Activated CD8-positive, alpha-beta memory T cell treated with anti-CD3 and anti-CD28 coated beads for 4 hours (primary cell): ENCODE measurements around the gene BPTF.
"Not testable (repeated sequence)": the region's sequence is repeated elsewhere in the genome, so short reads cannot be mapped to it uniquely, and the experiment has no call there.

Source experiments
- DNase-seq, 2 donors: peaks; one replicate each; pipeline ENCODE4 v3.0.0-alpha.2; 2020; ENCODE audit warnings: low read depth in 2 of 2

Gene BPTF

DNA sequence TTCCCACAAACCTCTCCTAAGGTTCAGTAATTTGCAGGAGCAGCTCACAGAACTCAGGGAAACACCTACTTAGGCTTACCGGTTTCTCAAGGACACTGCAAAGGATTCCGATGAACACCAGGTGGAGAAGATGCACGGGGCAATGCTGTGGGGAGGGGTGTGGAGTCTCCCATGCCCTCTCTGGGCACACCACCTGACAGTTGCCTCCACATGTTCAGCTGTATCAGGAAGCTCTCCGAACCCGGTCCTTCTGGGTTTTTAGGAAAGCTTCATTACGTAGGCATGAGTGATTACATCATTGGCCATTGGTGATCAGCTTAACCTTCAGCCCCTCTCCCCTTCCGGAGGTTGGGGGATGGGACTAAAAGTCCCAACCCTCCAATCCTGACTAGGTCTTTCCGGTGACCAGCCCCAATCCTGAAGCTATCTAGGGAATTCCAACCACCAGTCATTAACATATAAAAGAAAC, 149.3 kb downstream of the BPTF start:
- no peak for DNase-seq

DNA sequence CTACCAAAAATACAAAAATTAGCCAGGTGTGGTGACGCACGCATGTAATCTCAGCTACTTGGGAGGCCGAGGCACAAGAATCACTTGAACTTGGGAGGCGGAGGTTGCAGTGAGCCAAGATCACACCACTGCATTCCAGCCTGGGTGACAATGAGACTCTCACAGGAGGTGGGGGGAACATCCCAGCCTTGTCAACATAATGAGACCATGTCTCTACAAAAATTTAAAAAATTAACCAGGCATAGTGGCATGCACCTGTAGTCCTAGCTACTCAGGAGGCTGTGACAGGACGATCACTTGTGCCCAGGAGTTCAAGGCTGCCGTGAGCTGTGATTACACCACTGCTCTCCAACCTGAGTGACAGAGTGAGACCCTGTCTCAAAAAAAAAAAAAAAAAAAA, 151.0 kb downstream of the BPTF start:
- not testable (repeated sequence) for DNase-seq

GRCh38 chr17:67980456-67980855, 155.2 kb downstream of the BPTF start:
- DNase-seq = no peak

DNA sequence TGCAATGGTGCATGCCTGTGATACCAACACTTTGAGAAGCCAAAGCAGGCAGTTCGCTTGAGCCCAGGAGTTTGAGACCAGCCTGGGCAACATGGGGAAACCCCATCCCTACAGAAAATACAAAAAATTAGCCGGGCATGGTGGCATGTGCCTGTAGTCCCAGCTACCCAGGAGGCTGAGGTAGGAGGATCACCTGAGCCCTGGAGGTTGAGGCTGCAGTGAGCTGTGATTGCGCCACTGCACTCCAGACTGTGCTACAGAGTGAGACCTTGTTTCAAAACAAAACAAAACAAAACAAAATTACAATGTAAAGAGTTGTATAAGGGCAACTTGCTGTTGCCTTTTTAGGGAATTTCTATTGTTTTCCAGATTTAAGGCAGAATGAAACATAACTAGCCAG, 155.6 kb downstream of the BPTF start:
- not testable (repeated sequence) for DNase-seq

- no peak for DNase-seq
Measured at GRCh38 chr17:67982034-67982640, 156.8 kb downstream of the BPTF start.

- DNase-seq = no peak
Measured at GRCh38 chr17:67982686-67983382, 157.5 kb downstream of the BPTF start.

- no peak for DNase-seq
Measured at GRCh38 chr17:67983383-67983688, 158.0 kb downstream of the BPTF start.

DNA sequence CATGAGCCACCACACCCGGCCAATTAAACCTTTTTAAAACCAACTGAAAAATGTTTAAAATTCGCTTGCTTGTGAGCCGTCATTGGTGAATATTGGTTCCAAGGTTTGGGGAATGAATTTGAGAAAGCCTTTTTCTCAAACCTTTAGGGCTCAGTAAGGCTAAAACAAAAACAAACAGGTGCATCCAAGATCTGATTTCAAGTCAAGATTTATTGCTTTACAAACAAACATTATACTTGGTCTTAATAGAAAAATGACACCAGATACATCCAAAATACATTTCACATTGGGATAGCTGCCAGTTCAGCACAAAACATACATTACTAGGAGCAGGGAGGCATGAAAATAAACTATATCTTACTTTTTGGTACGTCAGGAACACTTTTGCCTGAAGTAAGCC, 165.6 kb downstream of the BPTF start:
- DNase-seq = no peak

DNA sequence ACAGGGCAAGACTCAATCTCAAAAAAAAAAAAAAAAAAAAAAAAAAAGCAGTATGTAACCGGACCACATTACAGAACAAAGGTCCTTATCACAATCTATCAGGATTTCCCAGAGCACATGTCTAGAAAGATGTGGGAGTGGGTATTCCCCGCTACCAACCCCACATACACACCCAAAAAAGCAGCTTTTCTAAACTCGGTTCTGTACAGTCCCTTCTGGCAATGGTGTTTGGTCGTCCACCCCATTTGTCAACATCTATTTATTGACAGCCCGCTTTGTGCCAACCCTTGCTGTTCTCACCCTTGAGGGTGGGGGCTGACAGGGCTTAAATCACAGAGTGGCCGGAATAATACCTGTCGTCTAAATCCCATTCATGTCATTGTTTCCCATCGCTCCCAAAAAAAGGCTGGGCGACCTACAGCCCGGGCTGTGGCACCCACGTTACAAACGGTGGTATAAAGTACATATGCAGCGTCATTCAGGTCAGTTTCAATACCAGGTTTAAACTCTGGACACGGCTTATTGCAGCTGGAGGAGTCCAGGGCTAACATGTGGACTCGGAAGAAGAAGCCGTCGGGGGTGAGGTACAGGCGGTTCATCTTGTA, 167.3 kb downstream of the BPTF start:
- DNase-seq = no peak

DNA sequence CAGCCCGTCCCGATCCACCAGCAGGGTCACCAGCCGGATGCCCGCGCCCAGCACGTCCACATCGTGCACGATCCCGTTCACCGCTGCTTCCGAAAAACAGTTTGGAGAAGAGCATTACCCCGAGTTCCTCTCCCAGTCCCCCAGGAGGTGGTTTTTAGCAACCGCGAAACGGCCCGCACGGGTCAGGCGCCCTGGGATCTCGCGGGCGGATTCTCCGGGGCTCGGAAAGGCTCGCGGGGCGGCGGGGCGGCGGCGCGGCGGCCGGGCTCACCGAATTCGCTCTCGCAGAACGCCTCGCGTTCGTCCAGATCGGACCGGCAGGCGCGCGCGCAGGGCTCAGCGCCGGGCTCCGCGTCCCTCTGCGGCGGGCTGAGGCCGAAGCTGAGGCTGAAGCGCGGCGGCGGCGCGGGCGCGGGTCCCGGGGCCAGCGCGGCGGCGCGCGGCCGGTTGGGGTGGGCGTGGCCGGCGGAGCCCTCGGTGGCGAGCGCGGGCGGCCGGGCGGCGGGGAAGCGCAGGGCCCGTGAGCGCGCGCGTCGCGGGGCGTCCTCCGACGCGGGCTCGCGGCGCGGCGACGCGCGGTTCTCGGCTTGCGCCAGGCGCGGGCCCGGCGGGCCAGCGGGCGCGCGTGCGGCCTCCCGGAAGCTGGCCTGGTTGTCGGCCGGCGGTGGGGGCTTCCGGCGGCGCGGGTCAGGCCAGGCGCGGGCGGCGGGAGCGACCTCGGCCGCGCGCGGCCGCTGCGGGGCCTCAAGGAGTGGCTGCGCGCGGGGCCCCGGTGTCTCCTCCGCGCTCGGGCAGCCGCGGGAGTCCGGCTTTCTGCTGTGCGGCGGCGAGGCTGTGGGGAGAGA, 168.1 kb downstream of the BPTF start:
- peak; percentile 32 to 33 for DNase-seq

GRCh38 chr17:67993998-67994361, 168.7 kb downstream of the BPTF start:
- DNase-seq = peak in 1 of 2 donors; percentile 3

GRCh38 chr17:67994817-67995569, 169.7 kb downstream of the BPTF start:
- no peak for DNase-seq

- DNase-seq = no peak
Measured at GRCh38 chr17:67995570-67996263, 170.4 kb downstream of the BPTF start.

DNA sequence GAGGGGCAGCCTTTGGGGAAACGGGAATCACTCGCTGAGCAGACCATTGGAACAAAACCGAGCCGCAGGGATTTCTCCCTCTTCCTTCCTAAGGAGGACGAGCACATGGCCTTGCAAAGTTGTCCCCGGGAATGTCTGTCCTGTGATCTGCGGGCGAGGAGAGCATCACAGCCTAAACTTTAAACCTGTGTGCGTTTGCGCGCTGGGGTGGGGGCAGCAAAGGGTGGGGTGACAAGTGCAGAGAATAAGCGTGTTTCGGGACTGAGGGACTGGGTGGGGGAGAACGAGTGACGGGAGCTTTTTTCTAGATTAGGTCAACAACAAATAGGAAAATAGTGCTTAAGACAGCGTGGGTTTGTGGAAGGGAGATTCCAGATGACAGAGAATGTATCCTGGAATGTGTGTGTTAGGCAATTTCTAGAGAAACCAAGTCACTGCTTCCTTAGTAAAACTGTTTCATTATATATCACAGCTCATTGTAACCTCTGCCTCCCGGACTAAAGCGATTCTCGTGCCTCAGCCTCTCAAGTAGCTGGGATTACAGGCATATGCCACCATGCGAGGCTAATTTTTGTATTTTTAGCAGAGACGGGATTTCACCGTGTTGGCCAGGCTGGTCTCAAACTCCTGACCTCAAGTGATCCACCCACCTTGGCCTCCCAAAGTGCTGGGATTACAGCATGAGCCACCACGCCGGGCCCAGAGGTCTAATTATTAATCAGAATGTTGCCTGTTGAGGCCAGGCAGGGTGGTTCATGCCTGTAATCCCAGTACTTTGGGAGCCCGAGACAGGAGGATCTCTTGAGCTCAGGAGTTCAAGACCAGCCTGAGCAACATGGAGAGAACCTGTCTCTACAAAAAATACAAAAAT, 171.2 kb downstream of the BPTF start, which contains the start of gene C17orf58:
C17orf58 (minus strand) TSS at position 169 of the 871 bp plus-strand sequence. CDS start 271 bp downstream, outside the sequence.
- DNase-seq = not testable (repeated sequence)

DNA sequence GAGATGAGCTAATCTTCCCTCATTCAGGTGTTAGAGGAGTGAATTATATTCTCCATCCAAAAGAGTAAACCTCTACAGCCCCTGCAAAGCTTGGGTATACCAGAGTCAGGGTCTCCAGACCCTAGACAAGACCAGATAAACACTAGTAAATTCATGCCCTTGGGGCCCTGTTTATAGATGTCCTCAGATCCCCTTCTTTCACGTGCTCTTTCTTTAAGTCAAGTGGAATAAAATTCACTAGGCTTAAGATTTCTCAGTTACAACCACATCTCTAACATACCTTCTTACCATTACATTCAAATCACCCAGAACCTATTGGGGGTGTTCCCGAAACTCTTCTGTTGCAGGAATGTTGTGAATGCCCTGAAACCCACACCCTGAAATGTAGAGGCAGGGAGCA, 173.2 kb downstream of the BPTF start:
- DNase-seq = no peak

DNA sequence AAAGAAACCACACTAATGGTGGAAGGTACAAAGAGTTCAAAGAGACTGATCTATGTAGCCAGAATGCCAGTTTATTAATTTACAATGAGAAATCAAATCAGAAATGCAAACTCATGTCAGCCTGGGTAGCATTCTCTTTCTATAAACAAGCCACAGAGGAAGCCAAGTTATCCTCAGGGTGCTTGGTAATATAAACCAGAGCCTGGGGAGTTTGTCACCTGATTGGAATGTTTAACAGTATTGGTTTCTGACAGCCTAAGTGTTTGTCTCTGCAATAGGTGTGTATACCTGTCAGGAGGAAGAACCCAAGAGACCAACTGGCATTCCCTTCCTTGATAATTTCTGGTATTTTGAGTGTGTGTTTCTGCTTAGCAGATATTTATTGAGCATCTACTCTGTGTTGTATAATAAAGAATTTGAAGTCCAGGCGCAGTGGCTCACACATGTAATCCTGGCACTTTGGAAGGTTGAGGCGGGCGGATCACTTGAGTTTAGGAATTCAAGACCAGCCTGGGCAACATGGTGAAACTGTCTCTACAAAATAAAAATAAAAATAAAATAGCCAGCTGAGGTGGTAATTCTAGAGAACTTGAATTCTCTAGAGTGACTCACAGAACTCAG, 174.1 kb downstream of the BPTF start:
- no peak for DNase-seq

DNA sequence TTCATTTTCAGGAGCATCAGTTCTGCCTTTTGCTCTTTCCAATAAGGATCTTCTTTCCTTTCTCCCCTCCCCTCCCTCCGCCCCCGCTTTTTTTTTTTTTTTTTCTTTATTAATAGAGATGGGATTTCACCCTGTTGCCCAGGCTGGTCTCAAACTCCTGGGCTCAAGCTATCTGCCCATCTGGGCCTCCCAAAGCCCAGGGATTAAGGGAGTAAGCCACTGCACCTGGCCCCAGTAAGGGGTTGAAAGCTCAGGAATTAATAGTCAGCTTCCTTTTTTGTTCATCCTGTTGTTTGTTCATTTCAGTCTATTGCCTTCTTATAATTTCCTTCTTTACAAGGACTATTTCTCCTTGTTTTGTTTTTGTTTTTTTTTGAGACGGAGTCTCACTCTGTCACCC, 178.9 kb downstream of the BPTF start:
- DNase-seq = no peak

GRCh38 chr17:68006797-68007196, 181.5 kb downstream of the BPTF start:
- DNase-seq = no peak

- peak; percentile 30 to 36 for DNase-seq
Measured at GRCh38 chr17:68011199-68011665, 185.9 kb downstream of the BPTF start.
